ENCODE measurements around the gene ALAS1. TPM values are rescaled to one million over a fixed set of nuclear protein-coding genes. Genes with fewer than 3 reads are reported as not detected.

ALAS1 gene
- total RNA-seq, 2 donors from 2014 or later, result 28.4 to 33.3 TPM

DNA sequence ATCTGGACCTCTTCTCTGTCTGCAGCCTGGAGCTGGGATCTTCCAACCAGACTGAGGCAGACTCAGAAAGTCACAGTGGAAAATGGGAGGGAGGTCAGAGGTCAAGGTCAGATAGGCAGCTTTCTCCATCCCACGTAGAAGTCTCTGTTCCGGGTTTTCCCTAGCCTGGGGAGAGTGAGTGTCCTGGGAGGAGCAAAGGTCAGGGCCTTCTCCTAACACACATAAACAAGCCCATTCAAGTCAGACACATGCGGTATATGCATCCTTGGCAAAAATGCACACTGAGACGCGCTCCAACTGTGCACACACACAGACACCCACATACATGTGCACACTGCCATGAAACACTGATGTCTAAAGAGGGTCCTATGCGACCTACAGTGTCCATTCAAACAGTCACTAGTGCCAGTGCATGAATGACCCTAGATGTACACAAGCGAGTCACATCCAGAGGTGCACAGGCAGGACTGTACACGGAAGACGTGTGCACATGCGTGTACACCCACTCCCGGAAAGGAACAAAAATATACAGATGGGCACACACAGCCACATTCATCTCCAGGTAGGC lies 40.3 kb downstream of the ALAS1 start:
- Histone ChIP-seq H3K9me3 (no peaks in the 10 kb centered on the region), H3K27me3 (replicated peaks; ENCODE audit: insufficient read depth) (no peaks in the 10 kb centered on the region), H3K36me3 (peaks cover 6% of the 10 kb centered on the region), H3K27ac (peak overlapping the region; percentile 75 to 84), H3K4me1 (ENCODE audit: control insufficient read depth in 1 of 2, low read depth in 2 of 2) (peaks cover 26 to 48% of the 10 kb centered on the region in 2 donors), H3K4me3 (peak overlapping the region; percentile 96)
- ATAC-seq (ENCODE audit: insufficient number of reproducible peaks, low FRiP score, low read depth), result peak; percentile 11
- TF ChIP-seq, protein P1, sequence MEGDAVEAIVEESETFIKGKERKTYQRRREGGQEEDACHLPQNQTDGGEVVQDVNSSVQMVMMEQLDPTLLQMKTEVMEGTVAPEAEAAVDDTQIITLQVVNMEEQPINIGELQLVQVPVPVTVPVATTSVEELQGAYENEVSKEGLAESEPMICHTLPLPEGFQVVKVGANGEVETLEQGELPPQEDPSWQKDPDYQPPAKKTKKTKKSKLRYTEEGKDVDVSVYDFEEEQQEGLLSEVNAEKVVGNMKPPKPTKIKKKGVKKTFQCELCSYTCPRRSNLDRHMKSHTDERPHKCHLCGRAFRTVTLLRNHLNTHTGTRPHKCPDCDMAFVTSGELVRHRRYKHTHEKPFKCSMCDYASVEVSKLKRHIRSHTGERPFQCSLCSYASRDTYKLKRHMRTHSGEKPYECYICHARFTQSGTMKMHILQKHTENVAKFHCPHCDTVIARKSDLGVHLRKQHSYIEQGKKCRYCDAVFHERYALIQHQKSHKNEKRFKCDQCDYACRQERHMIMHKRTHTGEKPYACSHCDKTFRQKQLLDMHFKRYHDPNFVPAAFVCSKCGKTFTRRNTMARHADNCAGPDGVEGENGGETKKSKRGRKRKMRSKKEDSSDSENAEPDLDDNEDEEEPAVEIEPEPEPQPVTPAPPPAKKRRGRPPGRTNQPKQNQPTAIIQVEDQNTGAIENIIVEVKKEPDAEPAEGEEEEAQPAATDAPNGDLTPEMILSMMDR (IDR thresholded peaks at IDR 0.05), result no peak
- no peak for DNase-seq (ENCODE audit: low spot score)

DNA sequence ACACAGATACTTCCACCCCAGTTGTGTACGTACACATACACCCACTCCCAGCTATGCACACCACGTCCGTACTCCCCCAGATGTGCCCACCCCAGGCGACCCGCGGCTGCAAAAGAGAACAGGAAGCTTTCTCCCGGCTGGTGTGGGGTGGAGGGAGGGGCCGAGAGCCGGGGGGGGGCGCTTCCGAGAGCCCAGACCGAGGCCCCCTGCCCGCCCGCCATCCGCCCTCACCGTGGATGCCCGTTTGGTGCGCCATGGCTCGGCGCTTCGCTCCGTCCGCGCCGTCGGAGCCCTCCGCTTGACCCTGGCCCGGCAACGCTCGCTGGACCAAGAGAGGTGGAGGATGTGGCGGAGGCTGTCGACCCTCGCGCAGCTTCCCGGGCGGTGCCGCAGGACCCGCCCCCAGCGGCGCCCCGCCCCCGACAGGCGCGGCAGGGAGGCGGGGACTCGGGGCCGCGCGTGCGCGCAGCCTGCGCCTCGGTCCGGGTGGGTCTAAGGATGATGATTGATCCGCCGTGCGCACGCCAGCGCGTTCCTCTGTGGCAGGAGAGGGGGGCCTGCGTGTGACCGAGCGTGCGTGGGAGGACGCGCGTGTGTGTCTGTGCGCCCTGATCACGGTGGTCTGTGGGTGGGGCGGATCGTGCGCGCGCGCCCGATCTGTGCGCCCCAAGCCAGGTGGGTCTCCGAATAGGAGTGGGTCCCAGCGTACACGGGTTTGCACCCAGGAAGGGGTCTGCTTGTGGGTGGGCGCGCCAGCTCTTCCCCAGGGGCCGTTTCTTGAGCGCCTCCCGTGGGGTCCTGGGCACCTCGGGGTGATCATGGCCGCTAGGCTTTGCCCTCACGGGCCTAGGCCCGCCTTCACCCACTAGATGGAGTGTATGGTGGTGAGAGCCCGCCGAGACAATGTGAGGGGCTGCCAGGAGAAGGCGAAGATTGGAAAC lies 41.1 kb downstream of the ALAS1 start, which contains the start of gene TWF2:
TWF2 (minus strand) TSS at position 398 of the 941 bp plus-strand sequence; CDS start at position 256, 142 bp downstream.
- Histone ChIP-seq H3K4me3 (peak within 1 kb of the TSS; percentile 96), H3K4me1 (ENCODE audit: control insufficient read depth in 1 of 2, low read depth in 2 of 2) (peaks cover 26 to 52% of the 10 kb centered on the region in 2 donors), H3K27ac (peak within 1 kb of the TSS; percentile 75 to 84), H3K27me3 (replicated peaks; ENCODE audit: insufficient read depth) (no peaks in the 10 kb centered on the region), H3K36me3 (peaks cover 6% of the 10 kb centered on the region), H3K9me3 (no peaks in the 10 kb centered on the region)
- ATAC-seq (ENCODE audit: insufficient number of reproducible peaks, low FRiP score, low read depth) (peak; percentile 34), DNase-seq (ENCODE audit: low spot score) (peak; percentile 43)
- TF ChIP-seq, protein P1 (IDR thresholded peaks at IDR 0.05), result no peak

DNA sequence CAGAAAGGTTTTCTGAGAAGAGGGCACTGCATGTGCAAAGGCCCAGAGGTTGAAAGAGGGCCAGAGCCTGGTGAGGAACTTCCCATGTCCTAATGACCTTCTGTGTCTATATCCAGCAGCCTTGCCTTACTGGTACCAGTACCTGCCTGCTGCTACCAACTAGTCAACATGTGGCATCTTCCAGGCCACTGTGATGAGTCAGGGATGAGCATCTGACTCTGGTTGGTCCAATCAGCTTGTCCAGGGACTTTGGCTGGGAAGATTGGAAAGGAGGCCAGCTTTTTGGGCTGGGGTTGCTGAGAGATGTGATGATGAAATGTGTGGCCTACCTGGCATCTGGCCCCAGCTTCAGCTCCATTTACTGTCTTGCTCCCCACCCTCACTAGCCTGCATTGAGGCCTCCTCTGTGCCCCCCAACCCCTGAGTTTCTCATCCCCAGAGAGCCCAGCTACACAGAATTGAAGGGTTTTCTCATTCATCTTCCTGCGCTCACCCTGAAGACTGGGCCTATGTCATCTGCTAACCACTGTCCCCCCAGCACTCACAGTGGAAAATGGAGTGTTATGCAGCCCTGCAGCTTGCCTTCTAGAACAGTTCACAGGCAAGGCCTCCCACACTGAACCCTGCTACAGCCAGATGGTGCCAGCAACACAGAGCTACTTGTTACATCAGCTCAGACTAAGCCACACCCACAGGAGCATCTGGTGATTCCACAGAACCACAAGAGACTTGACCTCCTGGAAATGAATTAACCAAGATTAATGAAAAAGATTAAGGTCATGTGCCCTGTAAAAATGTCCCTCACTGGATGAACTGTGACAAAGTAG lies 42.3 kb downstream of the ALAS1 start:
- Histone ChIP-seq H3K4me1 (ENCODE audit: control insufficient read depth in 1 of 2, low read depth in 2 of 2) (peaks cover 26 to 60% of the 10 kb centered on the region in 2 donors), H3K36me3 (no peaks in the 10 kb centered on the region), H3K9me3 (no peaks in the 10 kb centered on the region), H3K4me3 (peak overlapping the region; percentile 96), H3K27ac (peak overlapping the region; percentile 75 to 84), H3K27me3 (replicated peaks; ENCODE audit: insufficient read depth) (no peaks in the 10 kb centered on the region)
- TF ChIP-seq, protein P1 (IDR thresholded peaks at IDR 0.05), result no peak
- ATAC-seq (ENCODE audit: insufficient number of reproducible peaks, low FRiP score, low read depth), result no peak
- DNase-seq (ENCODE audit: low spot score), result no peak

DNA sequence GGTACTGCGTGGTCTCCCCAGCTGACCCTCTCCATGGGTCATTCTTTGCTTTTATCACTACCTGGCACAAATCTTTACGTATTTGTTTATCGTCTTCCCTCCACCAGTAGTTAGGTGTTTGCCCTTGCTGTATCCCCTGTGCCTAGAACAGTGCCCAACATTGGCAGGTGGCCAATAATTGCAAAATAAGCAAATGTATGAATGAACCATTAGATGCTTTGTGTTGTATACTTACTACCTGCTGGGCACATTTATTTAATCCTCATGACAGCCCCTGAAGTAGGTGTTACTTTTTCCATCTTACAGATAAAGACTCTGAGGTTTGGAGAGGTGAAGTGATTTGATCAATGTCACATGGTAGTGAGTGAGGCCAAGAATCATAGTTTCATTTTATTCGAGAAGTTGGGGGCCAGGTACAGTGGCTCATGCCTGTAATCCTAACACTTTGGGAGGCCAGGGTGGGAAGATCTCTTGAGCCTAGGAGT lies 43.0 kb downstream of the ALAS1 start:
- no peak for ATAC-seq (ENCODE audit: insufficient number of reproducible peaks, low FRiP score, low read depth)
- no peaks in the 10 kb centered on the region for H3K9me3 ChIP-seq
- DNase-seq (ENCODE audit: low spot score), result no peak
- H3K36me3 ChIP-seq, result no peaks in the 10 kb centered on the region
- H3K27me3 ChIP-seq (replicated peaks; ENCODE audit: insufficient read depth), result no peaks in the 10 kb centered on the region
- peaks cover 22 to 54% of the 10 kb centered on the region in 2 donors for H3K4me1 ChIP-seq (ENCODE audit: control insufficient read depth in 1 of 2, low read depth in 2 of 2)
- H3K4me3 ChIP-seq, result no peak overlapping the region
- TF ChIP-seq, protein P1 (IDR thresholded peaks at IDR 0.05), result no peak
- H3K27ac ChIP-seq, result no peak overlapping the region

Measured in thoracic aorta (tissue), 2 donors.